ENCODE results near the gene DGCR6L.

- no peak for TF ChIP-seq CTCF (IDR thresholded peaks at IDR 0.05; ENCODE audit: borderline replicate concordance, extremely low read depth, low read length, poor library complexity, severe bottlenecking)
- TF ChIP-seq EZH2 (IDR thresholded peaks at IDR 0.05; ENCODE audit: borderline replicate concordance, low read depth, low read length, severe bottlenecking): no peak
Observed at GRCh38 chr22:20324139-20324516, 4.3 kb upstream of the DGCR6L start.
